GM19193 (cell line): ENCODE results near the gene MGST3.
A peak's percentile ranks its signal among the peaks of the same experiment; 100 is the strongest.

Experiments
- POLR2A ChIP-seq: IDR thresholded peaks from 4 replicates; pipeline ENCODE4 v1.6.1; 2011; ENCODE audit not compliant: insufficient read depth, insufficient read length; ENCODE audit errors: extremely low read depth

Gene MGST3

GRCh38 chr1:165675794-165676193 lies 44.8 kb downstream of the MGST3 start:
- no peak for TF ChIP-seq POLR2A

- no peak for TF ChIP-seq POLR2A
Observed at GRCh38 chr1:165678509-165678908, 47.5 kb downstream of the MGST3 start.

- TF ChIP-seq POLR2A = no peak
Observed at GRCh38 chr1:165679282-165680036, 48.4 kb downstream of the MGST3 start.

GRCh38 chr1:165680303-165680702 lies 49.3 kb downstream of the MGST3 start:
- TF ChIP-seq POLR2A = no peak

GRCh38 chr1:165683848-165684485 lies 52.9 kb downstream of the MGST3 start:
- TF ChIP-seq POLR2A = no peak

GRCh38 chr1:165686121-165686970 lies 55.3 kb downstream of the MGST3 start:
- TF ChIP-seq POLR2A = no peak

GRCh38 chr1:165686971-165687433 lies 56.0 kb downstream of the MGST3 start:
- no peak for TF ChIP-seq POLR2A

- TF ChIP-seq POLR2A = no peak
Observed at GRCh38 chr1:165688046-165688445, 57.0 kb downstream of the MGST3 start.

- no peak for TF ChIP-seq POLR2A
Observed at GRCh38 chr1:165695031-165695430, 64.0 kb downstream of the MGST3 start.

GRCh38 chr1:165696625-165697100 lies 65.6 kb downstream of the MGST3 start:
- TF ChIP-seq POLR2A = no peak

- TF ChIP-seq POLR2A = no peak
Observed at GRCh38 chr1:165697491-165697880, 66.5 kb downstream of the MGST3 start.

GRCh38 chr1:165697881-165698760 lies 67.1 kb downstream of the MGST3 start, which contains the start of gene ALDH9A1:
TSS of gene ALDH9A1 (minus strand) at chr1:165698562. CDS start at chr1:165698558, 4 bp downstream.
- peak; percentile 92 for TF ChIP-seq POLR2A

- TF ChIP-seq POLR2A = no peak
Observed at GRCh38 chr1:165698761-165699052, 67.7 kb downstream of the MGST3 start.

GRCh38 chr1:165699577-165699976 lies 68.5 kb downstream of the MGST3 start:
- TF ChIP-seq POLR2A = no peak

GRCh38 chr1:165703648-165704047 lies 72.6 kb downstream of the MGST3 start:
- TF ChIP-seq POLR2A = no peak
